Upper lobe of right lung (tissue), 1 donor: ENCODE data around the gene TEX264. TPM values are rescaled to one million over a fixed set of nuclear protein-coding genes. Genes with fewer than 3 reads are reported as not detected.

ENCODE experiments used
- ATAC-seq: fragments of 200-7000 bp; cut with Tn5 transposase; one replicate; pipeline ENCODE4 v1.9.1; 2020; ENCODE audit warnings: mild to moderate bottlenecking, moderate library complexity
- DNase-seq: peaks from one replicate; pipeline ENCODE4 v3.0.0-alpha.2; 2020
- H3K27ac ChIP-seq: fragments of 200-600 bp; one replicate; pipeline ENCODE4 v1.8.0; 2022
- H3K27me3 ChIP-seq: fragments of 200-600 bp; one replicate; pipeline ENCODE4 v1.8.0; 2022; ENCODE audit warnings: mild to moderate bottlenecking
- H3K36me3 ChIP-seq: fragments of 200-600 bp; one replicate; pipeline ENCODE4 v1.8.0; 2022
- H3K4me1 ChIP-seq: fragments of 200-600 bp; one replicate; pipeline ENCODE4 v1.8.0; 2022
- H3K4me3 ChIP-seq: fragments of 200-600 bp; one replicate; pipeline ENCODE4 v1.8.0; 2022; ENCODE audit warnings: mild to moderate bottlenecking
- H3K9me3 ChIP-seq: fragments of 200-600 bp; one replicate; pipeline ENCODE4 v1.8.0; 2022
- CTCF ChIP-seq: fragments of 200-600 bp; IDR thresholded peaks from one replicate; pipeline ENCODE4 v1.8.0; 2022; ENCODE audit warnings: antibody characterized with exemption
- intact Hi-C: fragments of 100-400 bp; cut with DNase I; formaldehyde crosslinking; loops from one replicate; pipeline ENCODE4 v1.11.0; 2022
- total RNA-seq: library from RNA; stranded (reverse); fragmentation: NEBNext Ultra II Directional; extraction: Animal tissue kit (Norgen Biotek cat#: 25700); gene quantifications from one replicate; pipeline ENCODE4 v1.2.1, GENCODE V29; 2021
- donor health status: DM: no; HTN: yes; CAD: no; lungs with severe emphysema.

Gene TEX264
- total RNA-seq, 1 donor from 2014 or later, result 51.0 TPM

- ATAC-seq, result no peak
- H3K27ac ChIP-seq, result no peak overlapping the region
- no peaks in the 10 kb centered on the region for H3K27me3 ChIP-seq
- peaks cover 58% of the 10 kb centered on the region for H3K36me3 ChIP-seq
- no peaks in the 10 kb centered on the region for H3K4me1 ChIP-seq
- no peaks in the 10 kb centered on the region for H3K9me3 ChIP-seq
- DNase-seq, result no peak
- no peak for TF ChIP-seq CTCF
- intact Hi-C loops, result no loop called here
- no peak overlapping the region for H3K4me3 ChIP-seq
Measured at GRCh38 chr3:51662456-51662855, 8.6 kb upstream of the TEX264 start.

GRCh38 chr3:51668756-51669155, 2.3 kb upstream of the TEX264 start:
- H3K36me3 ChIP-seq, result no peaks in the 10 kb centered on the region
- H3K4me1 ChIP-seq, result peaks cover 38% of the 10 kb centered on the region
- H3K27me3 ChIP-seq, result no peaks in the 10 kb centered on the region
- H3K9me3 ChIP-seq, result no peaks in the 10 kb centered on the region
- H3K27ac ChIP-seq, result no peak overlapping the region
- intact Hi-C loops, result no loop called here
- no peak for ATAC-seq
- H3K4me3 ChIP-seq, result no peak overlapping the region
- peak; percentile 37 for DNase-seq
- TF ChIP-seq CTCF, result no peak

GRCh38 chr3:51669241-51670052, 1.6 kb upstream of the TEX264 start:
- ATAC-seq, result peak; percentile 73
- peak; percentile 97 for TF ChIP-seq CTCF
- H3K27ac ChIP-seq, result no peak overlapping the region

GRCh38 chr3:51670053-51670822, 814 bp upstream of the TEX264 start:
- no peaks in the 10 kb centered on the region for H3K9me3 ChIP-seq
- H3K36me3 ChIP-seq, result peaks cover 6% of the 10 kb centered on the region
- peak overlapping the region; percentile 93 for H3K4me3 ChIP-seq
- H3K27me3 ChIP-seq, result no peaks in the 10 kb centered on the region
- H3K27ac ChIP-seq, result peak overlapping the region; percentile 91
- H3K4me1 ChIP-seq, result peaks cover 38% of the 10 kb centered on the region
- ATAC-seq (no peak), DNase-seq (peak; percentile 46)
- intact Hi-C loops, result no loop called here
- TF ChIP-seq CTCF, result no peak

More at GRCh38 chr3:51669241-51670052, 1.6 kb upstream of the TEX264 start:
- no peak overlapping the region for H3K4me3 ChIP-seq
- DNase-seq, result peak; percentile 93
- H3K9me3 ChIP-seq, result no peaks in the 10 kb centered on the region
- intact Hi-C loops, result no loop called here
- peaks cover 38% of the 10 kb centered on the region for H3K4me1 ChIP-seq
- peaks cover 2% of the 10 kb centered on the region for H3K36me3 ChIP-seq
- no peaks in the 10 kb centered on the region for H3K27me3 ChIP-seq

- Histone ChIP-seq H3K36me3 (peaks cover 6% of the 10 kb centered on the region), H3K9me3 (no peaks in the 10 kb centered on the region), H3K4me3 (peak overlapping the region; percentile 93), H3K27ac (peak overlapping the region; percentile 91), H3K4me1 (peaks cover 41% of the 10 kb centered on the region), H3K27me3 (no peaks in the 10 kb centered on the region)
- no peak for TF ChIP-seq CTCF
- intact Hi-C loops, result no loop called here
- ATAC-seq (peak; percentile 61), DNase-seq (peak; percentile 86)
Measured at GRCh38 chr3:51671734-51672475, 853 bp downstream of the TEX264 start.
